Measurements from ENCODE around the gene MAGI2.

MAGI2 gene

GRCh38 chr7:79211724-79212123, 241.7 kb downstream of the MAGI2 start:
- H3K4me3 ChIP-seq (ENCODE audit: low read depth, low read length): no peak overlapping the region
- ChIA-PET CTCF (no interaction called here), POLR2A (no interaction called here)
- TF ChIP-seq CTCF (IDR thresholded peaks at IDR 0.05; ENCODE audit: insufficient read depth, low read length, missing control alignments): no peak
- DNase-seq (ENCODE audit: low read depth, low spot score): no peak

- DNase-seq (ENCODE audit: low read depth, low spot score): no peak
- H3K4me3 ChIP-seq (ENCODE audit: low read depth, low read length): no peak overlapping the region
- no peak for TF ChIP-seq CTCF (IDR thresholded peaks at IDR 0.05; ENCODE audit: insufficient read depth, low read length, missing control alignments)
- ChIA-PET CTCF (interaction anchor here (0.9 to 1.4 kb wide), 2 partner anchors 11 to 99 kb away, joined by 3 to 4 read pairs; no protein-coding TSS in a partner anchor), POLR2A (interaction anchor here (0.5 kb wide), 1 partner anchor 1109 kb away, joined by 3 read pairs; no protein-coding TSS in a partner anchor)
Observed at GRCh38 chr7:79199961-79200360, 253.5 kb downstream of the MAGI2 start.

DNA sequence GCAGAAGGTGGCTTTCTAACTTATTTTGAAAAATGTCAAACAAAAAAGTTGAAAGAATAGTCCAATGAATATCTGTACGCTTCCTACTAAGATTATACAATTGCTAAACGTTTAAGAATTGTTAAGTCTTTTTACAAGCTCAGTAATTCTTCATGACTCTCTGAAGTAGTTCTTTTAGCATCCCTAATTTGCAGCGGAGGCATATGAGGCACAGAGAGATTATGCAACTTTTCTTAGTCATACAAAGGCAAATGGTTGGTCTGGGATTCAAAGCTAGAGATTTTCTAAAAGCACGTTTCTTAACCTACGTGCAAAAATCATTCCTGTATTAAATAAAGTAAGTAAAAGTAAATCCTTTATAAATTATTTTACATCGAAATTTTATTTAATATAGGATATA, 254.2 kb downstream of the MAGI2 start:
- no peak overlapping the region for H3K4me3 ChIP-seq (ENCODE audit: low read depth, low read length)
- no peak for TF ChIP-seq CTCF (IDR thresholded peaks at IDR 0.05; ENCODE audit: insufficient read depth, low read length, missing control alignments)
- ChIA-PET CTCF (interaction anchor here (1.4 to 1.6 kb wide), 2 partner anchors 23 to 99 kb away, joined by 4 read pairs; no protein-coding TSS in a partner anchor), POLR2A (interaction anchor here (0.5 kb wide), 1 partner anchor 1109 kb away, joined by 3 read pairs; no protein-coding TSS in a partner anchor)
- DNase-seq (ENCODE audit: low read depth, low spot score): no peak

DNA sequence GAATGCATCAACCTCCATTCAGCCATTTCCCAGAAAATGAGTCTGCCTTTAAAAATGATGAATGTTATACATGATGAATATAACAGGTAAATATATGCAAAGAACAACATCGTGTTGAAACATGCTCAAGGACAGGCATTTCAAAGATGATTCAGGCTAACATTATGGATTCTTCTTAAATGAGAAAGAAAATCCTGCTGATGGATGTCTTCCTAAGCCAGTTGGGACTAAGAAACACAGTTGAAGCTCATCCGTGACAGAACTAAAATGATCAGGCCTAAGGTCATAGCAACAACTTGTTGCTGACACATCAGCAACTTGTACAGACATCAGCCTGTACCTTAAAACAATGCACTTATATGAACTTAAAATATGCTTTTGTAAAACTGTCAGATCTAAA, 267.9 kb downstream of the MAGI2 start:
- ChIA-PET CTCF (interaction anchor here (2.4 kb wide), 1 partner anchor 9 kb away, joined by 6 read pairs; no protein-coding TSS in a partner anchor), POLR2A (no interaction called here)
- no peak for DNase-seq (ENCODE audit: low read depth, low spot score)
- no peak for TF ChIP-seq CTCF (IDR thresholded peaks at IDR 0.05; ENCODE audit: insufficient read depth, low read length, missing control alignments)
- no peak overlapping the region for H3K4me3 ChIP-seq (ENCODE audit: low read depth, low read length)

DNA sequence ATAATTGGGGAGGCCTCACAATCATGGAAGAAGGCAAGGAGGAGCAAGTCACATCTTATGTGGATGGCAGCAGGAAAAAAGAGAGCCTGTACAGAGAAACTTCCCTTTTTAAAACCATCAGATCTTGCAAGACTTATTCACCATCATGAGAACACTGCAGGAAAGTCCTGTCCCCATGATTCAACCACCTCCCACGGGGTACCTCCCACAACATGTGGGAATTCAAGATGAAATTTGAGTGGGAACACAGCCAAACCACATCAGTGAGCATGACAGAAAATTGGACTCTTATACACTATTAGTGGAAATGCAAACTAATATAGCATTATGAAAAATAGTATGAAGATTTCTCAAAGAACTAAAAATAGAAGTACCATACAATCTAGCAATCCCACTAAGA, 271.2 kb downstream of the MAGI2 start:
- no peak overlapping the region for H3K4me3 ChIP-seq (ENCODE audit: low read depth, low read length)
- DNase-seq (ENCODE audit: low read depth, low spot score): peak; percentile 45
- no peak for TF ChIP-seq CTCF (IDR thresholded peaks at IDR 0.05; ENCODE audit: insufficient read depth, low read length, missing control alignments)
- ChIA-PET CTCF (no interaction called here), POLR2A (no interaction called here)

DNA sequence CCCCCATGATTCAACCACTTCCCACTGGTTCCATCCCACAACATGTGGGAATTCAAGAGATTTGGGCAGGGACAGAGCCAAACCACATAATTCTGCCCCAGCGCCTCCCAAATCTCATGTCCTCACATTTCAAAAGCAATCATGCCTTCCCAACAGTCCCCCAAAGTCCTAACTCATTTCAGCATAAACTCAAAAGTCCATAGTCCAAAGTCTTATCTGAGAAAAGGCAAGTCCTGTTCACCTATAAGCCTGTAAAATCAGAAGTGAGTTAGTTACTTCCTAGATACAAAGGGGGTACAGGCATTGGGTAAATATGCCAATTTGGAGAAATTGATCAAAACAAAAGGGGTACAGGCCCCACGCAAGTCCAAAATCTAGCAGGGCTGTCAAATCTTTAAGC, 272.9 kb downstream of the MAGI2 start:
- no peak for DNase-seq (ENCODE audit: low read depth, low spot score)
- TF ChIP-seq CTCF (IDR thresholded peaks at IDR 0.05; ENCODE audit: insufficient read depth, low read length, missing control alignments): no peak
- H3K4me3 ChIP-seq (ENCODE audit: low read depth, low read length): no peak overlapping the region
- ChIA-PET CTCF (interaction anchor here (0.8 to 1.2 kb wide), 3 partner anchors 670 to 1160 kb away, joined by 3 read pairs; no protein-coding TSS in a partner anchor), POLR2A (no interaction called here)
